ENCODE data around the gene SEPTIN12. TPM values are rescaled to one million over a fixed set of nuclear protein-coding genes. Genes with fewer than 3 reads are reported as not detected.

SEPTIN12 gene
- total and polyA plus RNA-seq, 2 of the 4 experiments (the other 2 are of a cell fraction): not detected

DNA sequence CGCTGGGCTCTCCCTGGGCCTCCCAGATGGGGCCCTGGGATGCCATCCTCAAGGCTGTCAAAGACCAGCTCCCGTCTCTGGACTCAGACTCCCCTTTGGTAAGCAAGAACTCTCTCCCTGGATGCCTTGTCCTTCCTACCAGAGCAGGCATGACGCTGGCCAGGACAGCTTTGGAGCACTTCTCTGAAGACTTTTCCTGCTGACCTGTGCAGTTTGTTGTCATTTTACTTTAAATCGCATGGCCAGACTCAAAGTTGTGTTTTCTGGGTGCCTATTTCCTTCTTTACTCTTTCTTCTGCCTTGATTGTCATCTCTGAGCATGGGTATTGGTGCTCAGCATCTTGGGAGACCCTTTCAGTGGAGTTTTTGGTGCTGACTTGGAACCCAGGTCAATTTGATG lies 51.6 kb downstream of the SEPTIN12 start:
- 91% methylated on average over 3 of the region's 4 CpGs; no CpG with 5 or more reads in 1 of the 2 experiments for WGBS, 2 experiments (ENCODE audit: extremely low coverage in 2 of 2, insufficient read length in 1 of 2)
- DNase-seq: no peak
- Histone ChIP-seq H3K56ac (ENCODE audit: extremely low read depth, insufficient read depth, low read length) (no peak overlapping the region), H2BK20ac (ENCODE audit: low read depth, low read length) (no peak overlapping the region), H3K27me3 (ENCODE audit: control insufficient read depth, insufficient read depth, low read length) (no peaks in the 10 kb centered on the region), H3K9ac (ENCODE audit: low read depth, low read length) (no peak overlapping the region), H3K79me1 (ENCODE audit: low read depth in 1 of 2, low read length in 2 of 2) (peaks cover 13 to 22% of the 10 kb centered on the region in 2 experiments), H3K4me1 (ENCODE audit: control insufficient read depth, insufficient read depth, low read length) (peaks cover 4% of the 10 kb centered on the region), H4K5ac (ENCODE audit: low read depth, low read length) (no peak overlapping the region), H3K14ac (replicated peaks; ENCODE audit: low read depth, low read length) (no peak overlapping the region), H3K27ac (ENCODE audit: insufficient read depth, low read length) (no peak overlapping the region), H3K4me3 (ENCODE audit: insufficient read depth, low read depth, low read length) (no peak overlapping the region), H4K91ac (ENCODE audit: insufficient read depth, low read depth, low read length) (no peak overlapping the region), H4K20me1 (ENCODE audit: insufficient read depth, low read length) (peaks cover 3% of the 10 kb centered on the region; the same call in 1 of the 2 replicates), H2BK120ac (ENCODE audit: low read depth, low read length) (no peak overlapping the region), H2BK15ac (ENCODE audit: low read depth, low read length) (no peak overlapping the region), H3K9me1 (ENCODE audit: insufficient read depth, low read length) (peaks cover 4% of the 10 kb centered on the region; the same call in 1 of the 2 replicates), H2BK5ac (ENCODE audit: low read depth, low read length, poor library complexity, severe bottlenecking) (no peak overlapping the region), H4K8ac (ENCODE audit: low read depth in 2 of 2, low read length in 2 of 2) (no peak overlapping the region), H2AFZ (replicated peaks; ENCODE audit: low read length, poor library complexity) (no peak overlapping the region), H3K4me2 (ENCODE audit: low read depth, low read length) (no peak overlapping the region), H3K18ac (ENCODE audit: low read depth, low read length) (no peak overlapping the region), H2AK5ac (ENCODE audit: low read depth, low read length) (no peak overlapping the region), H3K9me3 (ENCODE audit: control insufficient read depth, insufficient read depth, low read length) (no peaks in the 10 kb centered on the region), H3K36me3 (ENCODE audit: control insufficient read depth, insufficient read depth, low read length) (no peaks in the 10 kb centered on the region), H3K4ac (ENCODE audit: low read depth, low read length) (no peak overlapping the region), H3K23ac (ENCODE audit: low read depth, low read length) (no peak overlapping the region), H2AK9ac (replicated peaks; ENCODE audit: low read depth, low read length, poor library complexity) (no peak overlapping the region)
- BruUV-seq (replicated peaks): no TSS peak
- ATAC-seq (ENCODE audit: low read depth): no peak
- ChIA-PET POLR2A (ENCODE audit: unreplicated experiment) (no interaction called here), CTCF (no interaction called here)
- intact Hi-C loops (cut with micrococcal nuclease) (no loop called here), dilution Hi-C loops (cut with HindIII; ENCODE audit: low sequenced_read_pairs, unreplicated experiment) (no loop called here), in situ Hi-C loops (cut with MboI; ENCODE audit: low sequenced_read_pairs) (no loop called here)
- TF ChIP-seq POLR2A (IDR thresholded peaks at IDR 0.05; ENCODE audit: low read depth, low read length) (no peak), RAD21 (IDR thresholded peaks at IDR 0.05; ENCODE audit: low read length) (no peak), MAFK (IDR thresholded peaks at IDR 0.05; ENCODE audit: low read depth, low read length) (peak; percentile 52), BHLHE40 (IDR thresholded peaks at IDR 0.05; ENCODE audit: low read depth, low read length) (no peak), CEBPB (IDR thresholded peaks at IDR 0.05; ENCODE audit: low read depth, low read length) (no peak)

Data from IMR-90 (cell line).